Osteoblast (primary cell): ENCODE measurements around the gene RUNX2. TPM values are rescaled to one million over a fixed set of nuclear protein-coding genes. Genes with fewer than 3 reads are reported as not detected.

Source experiments
- DNase-seq: peaks from one replicate; pipeline ENCODE4 v3.0.0; 2011; ENCODE audit warnings: low spot score, mixed read lengths; ENCODE audit not compliant: insufficient read length; ENCODE audit errors: missing footprints
- H2AFZ ChIP-seq: 2 replicates; pipeline ENCODE4 v1.6.0; 2011; ENCODE audit warnings: mild to moderate bottlenecking, low read length
- H3K27ac ChIP-seq: 2 replicates; pipeline ENCODE4 v1.5.1; 2011; ENCODE audit warnings: mild to moderate bottlenecking, low read depth, low read length, moderate library complexity
- H3K27me3 ChIP-seq: 2 replicates; pipeline ENCODE4 v1.6.0; 2012; ENCODE audit warnings: mild to moderate bottlenecking, control low read depth, inconsistent platforms, low read length, moderate library complexity; ENCODE audit not compliant: insufficient read depth
- H3K36me3 ChIP-seq: 2 replicates; pipeline ENCODE4 v1.5.1; 2011; ENCODE audit warnings: mild to moderate bottlenecking, low read length, control low read depth, moderate library complexity; ENCODE audit not compliant: insufficient read depth
- H3K4me1 ChIP-seq: 2 replicates; pipeline ENCODE4 v1.5.1; 2011; ENCODE audit warnings: mild to moderate bottlenecking, low read length, control low read depth, moderate library complexity; ENCODE audit not compliant: insufficient read depth
- H3K4me2 ChIP-seq: 2 replicates; pipeline ENCODE4 v1.6.0; 2011; ENCODE audit warnings: mild to moderate bottlenecking, low read length; ENCODE audit not compliant: insufficient read depth
- H3K4me3 ChIP-seq: fragments of 200-600 bp; sonication (generic); 3 replicates; pipeline ENCODE4 v1.5.1; 2012; ENCODE audit warnings: mild to moderate bottlenecking, low read length, inconsistent platforms; ENCODE audit not compliant: insufficient read depth
- H3K79me2 ChIP-seq: 2 replicates; pipeline ENCODE4 v1.6.0; 2012; ENCODE audit warnings: mild to moderate bottlenecking, low read length, control low read depth, inconsistent platforms; ENCODE audit not compliant: insufficient read depth
- H3K9me3 ChIP-seq: 2 replicates; pipeline ENCODE4 v1.5.1; 2011; ENCODE audit warnings: low read depth, low read length, control low read depth
- H4K20me1 ChIP-seq: 2 replicates; pipeline ENCODE4 v1.6.0; 2012; ENCODE audit warnings: mild to moderate bottlenecking, low read length, control low read depth; ENCODE audit not compliant: insufficient read depth
- total RNA-seq: library from RNA; depleted of rRNA; stranded (reverse); fragments of >200 nt; gene quantifications from 2 replicates; pipeline ENCODE4 v1.2.3, GENCODE V29; 2012
- TF ChIP-seq, protein P1 (sequence below): IDR thresholded peaks from 2 replicates; pipeline ENCODE4 v1.5.1; 2011; ENCODE audit warnings: mild to moderate bottlenecking, low read depth, low read length, moderate library complexity; ENCODE audit errors: extremely low read depth

Gene RUNX2
- total RNA-seq, 1 donor, result 30.0 TPM

DNA sequence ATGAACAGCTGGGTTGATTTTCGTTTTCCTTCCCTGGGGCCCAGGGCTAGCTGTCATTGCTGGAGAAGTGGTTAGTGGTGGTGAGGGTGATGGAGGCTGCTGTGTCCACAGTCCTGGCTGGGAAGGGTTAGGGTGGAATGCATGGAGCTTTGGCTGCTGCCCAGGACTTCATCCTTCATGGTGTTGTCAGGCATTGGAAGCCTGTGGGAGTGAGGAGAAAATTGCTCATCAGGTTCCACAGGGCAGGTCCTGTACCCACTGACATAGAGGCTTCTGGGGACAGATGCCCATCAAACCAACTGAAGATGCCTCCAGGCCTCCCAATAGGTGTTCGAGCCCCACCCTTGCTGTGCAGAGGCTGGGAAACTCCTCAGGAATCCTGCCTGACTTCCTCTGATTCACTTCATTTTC lies 312.0 kb downstream of the RUNX2 start:
- Histone ChIP-seq H3K4me2 (peak overlapping the region; percentile 10), H3K27me3 (no peaks in the 10 kb centered on the region), H3K27ac (no peak overlapping the region), H3K4me3 (no peak overlapping the region), H3K9me3 (no peaks in the 10 kb centered on the region), H3K36me3 (no peaks in the 10 kb centered on the region), H2AFZ (peak overlapping the region; percentile 3), H4K20me1 (no peaks in the 10 kb centered on the region), H3K4me1 (peaks cover 14% of the 10 kb centered on the region), H3K79me2 (no peaks in the 10 kb centered on the region)
- no peak for DNase-seq
- TF ChIP-seq, protein P1, sequence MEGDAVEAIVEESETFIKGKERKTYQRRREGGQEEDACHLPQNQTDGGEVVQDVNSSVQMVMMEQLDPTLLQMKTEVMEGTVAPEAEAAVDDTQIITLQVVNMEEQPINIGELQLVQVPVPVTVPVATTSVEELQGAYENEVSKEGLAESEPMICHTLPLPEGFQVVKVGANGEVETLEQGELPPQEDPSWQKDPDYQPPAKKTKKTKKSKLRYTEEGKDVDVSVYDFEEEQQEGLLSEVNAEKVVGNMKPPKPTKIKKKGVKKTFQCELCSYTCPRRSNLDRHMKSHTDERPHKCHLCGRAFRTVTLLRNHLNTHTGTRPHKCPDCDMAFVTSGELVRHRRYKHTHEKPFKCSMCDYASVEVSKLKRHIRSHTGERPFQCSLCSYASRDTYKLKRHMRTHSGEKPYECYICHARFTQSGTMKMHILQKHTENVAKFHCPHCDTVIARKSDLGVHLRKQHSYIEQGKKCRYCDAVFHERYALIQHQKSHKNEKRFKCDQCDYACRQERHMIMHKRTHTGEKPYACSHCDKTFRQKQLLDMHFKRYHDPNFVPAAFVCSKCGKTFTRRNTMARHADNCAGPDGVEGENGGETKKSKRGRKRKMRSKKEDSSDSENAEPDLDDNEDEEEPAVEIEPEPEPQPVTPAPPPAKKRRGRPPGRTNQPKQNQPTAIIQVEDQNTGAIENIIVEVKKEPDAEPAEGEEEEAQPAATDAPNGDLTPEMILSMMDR, result no peak

DNA sequence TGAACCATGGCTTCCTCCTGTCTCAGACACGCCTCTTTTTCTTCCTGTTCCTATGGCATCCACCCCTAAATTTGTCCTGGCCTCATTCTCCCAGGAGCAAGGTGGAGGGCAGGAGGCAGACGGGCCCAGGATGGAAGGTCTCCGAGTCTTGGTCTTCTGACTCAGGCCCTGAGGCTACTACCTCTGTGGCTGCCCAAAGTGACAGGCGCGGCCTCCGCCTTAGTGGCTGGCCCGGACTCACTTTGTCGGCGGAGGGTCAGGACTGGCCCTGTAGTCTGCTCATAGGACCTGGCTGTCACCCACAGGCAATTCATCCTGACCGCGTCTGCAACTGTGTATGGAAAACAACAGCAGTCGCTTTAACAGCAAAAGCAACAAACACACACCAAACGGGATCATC lies 312.7 kb downstream of the RUNX2 start:
- Histone ChIP-seq H2AFZ (no peak overlapping the region), H3K27me3 (no peaks in the 10 kb centered on the region), H3K9me3 (no peaks in the 10 kb centered on the region), H3K79me2 (no peaks in the 10 kb centered on the region), H3K36me3 (no peaks in the 10 kb centered on the region), H3K4me1 (peaks cover 14% of the 10 kb centered on the region), H4K20me1 (no peaks in the 10 kb centered on the region), H3K4me3 (no peak overlapping the region), H3K4me2 (no peak overlapping the region), H3K27ac (no peak overlapping the region)
- DNase-seq, result no peak
- TF ChIP-seq, protein P1, result no peak

DNA sequence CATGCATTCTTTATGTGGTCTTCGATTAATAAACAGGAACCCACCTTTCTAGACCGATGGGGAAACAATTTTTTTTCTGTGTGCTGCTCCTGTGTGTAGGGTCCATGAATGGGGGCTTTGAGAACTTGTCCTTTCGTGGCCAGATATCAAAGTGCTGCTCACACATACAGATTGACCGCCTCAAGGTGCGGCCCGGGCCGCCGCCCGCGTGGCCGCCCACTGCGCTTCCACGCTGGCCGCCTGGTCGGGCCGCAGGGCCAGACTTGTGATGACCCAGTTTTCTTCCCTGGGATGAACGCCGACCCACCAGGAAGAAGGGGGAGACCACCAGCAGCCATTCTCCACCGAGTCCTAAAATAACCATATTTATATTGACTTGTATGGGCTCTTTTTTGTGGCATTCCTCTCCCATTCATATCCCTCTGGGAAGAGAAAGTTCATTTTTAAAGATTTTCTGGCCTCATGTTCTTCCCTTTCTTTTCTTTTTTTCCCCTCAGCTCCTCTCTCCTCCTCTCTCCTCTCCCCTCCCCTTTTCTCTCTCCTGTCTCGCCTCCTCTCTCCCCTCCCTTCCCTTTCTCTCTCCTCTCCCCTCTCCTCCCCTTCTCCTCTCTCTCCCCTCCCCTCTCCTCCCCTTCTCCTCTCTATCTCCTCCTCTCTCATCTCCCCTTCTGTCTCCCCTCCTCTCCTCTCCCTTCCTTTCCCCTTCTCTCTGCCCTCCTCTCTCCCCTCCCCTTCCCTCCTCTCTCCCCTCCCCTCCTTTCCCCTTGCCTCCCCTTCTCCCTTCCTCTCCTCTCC lies 314.4 kb downstream of the RUNX2 start:
- no peaks in the 10 kb centered on the region for H3K27me3 ChIP-seq
- H3K4me1 ChIP-seq, result peaks cover 14% of the 10 kb centered on the region
- no peak overlapping the region for H2AFZ ChIP-seq
- no peak overlapping the region for H3K4me2 ChIP-seq
- no peak for DNase-seq
- no peaks in the 10 kb centered on the region for H3K9me3 ChIP-seq
- no peaks in the 10 kb centered on the region for H3K79me2 ChIP-seq
- TF ChIP-seq, protein P1, result no peak
- no peak overlapping the region for H3K4me3 ChIP-seq
- no peak overlapping the region for H3K27ac ChIP-seq
- H4K20me1 ChIP-seq, result no peaks in the 10 kb centered on the region
- no peaks in the 10 kb centered on the region for H3K36me3 ChIP-seq

DNA sequence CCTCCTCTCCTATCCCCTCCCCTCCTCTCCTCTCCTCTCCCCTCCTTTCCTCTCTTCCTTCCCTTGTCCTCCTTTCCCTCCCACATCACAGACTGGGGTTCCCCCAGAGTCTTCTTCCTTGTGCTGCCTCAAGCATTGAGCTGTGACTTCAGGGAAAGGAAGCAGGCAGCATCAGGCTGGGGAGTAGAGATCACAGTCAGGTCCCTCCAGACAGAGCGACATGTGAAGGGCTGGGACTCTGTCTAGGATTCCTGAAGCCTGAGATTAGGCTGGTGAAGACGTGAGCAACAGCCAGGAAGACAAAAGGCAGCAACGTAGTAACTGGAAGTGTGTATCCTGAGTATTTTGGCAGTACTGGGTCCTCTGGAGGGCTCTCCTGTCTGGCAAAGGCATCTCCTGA lies 315.0 kb downstream of the RUNX2 start:
- no peak overlapping the region for H3K27ac ChIP-seq
- no peaks in the 10 kb centered on the region for H3K79me2 ChIP-seq
- no peak overlapping the region for H2AFZ ChIP-seq
- no peak overlapping the region for H3K4me3 ChIP-seq
- H3K4me1 ChIP-seq, result peaks cover 14% of the 10 kb centered on the region
- H3K27me3 ChIP-seq, result no peaks in the 10 kb centered on the region
- no peak for DNase-seq
- no peaks in the 10 kb centered on the region for H3K9me3 ChIP-seq
- TF ChIP-seq, protein P1, result no peak
- no peaks in the 10 kb centered on the region for H4K20me1 ChIP-seq
- no peak overlapping the region for H3K4me2 ChIP-seq
- no peaks in the 10 kb centered on the region for H3K36me3 ChIP-seq
